DMS 273 (cell line): ENCODE results near the gene SOST.
"Not testable (repeated sequence)": the region's sequence is repeated elsewhere in the genome, so short reads cannot be mapped to it uniquely, and the experiment has no call there.

Experiments
- DNase-seq: peaks from one replicate; lab custom pipeline; 2025; ENCODE audit not compliant: unreplicated experiment; lab: John Stamatoyannopoulos, UW

Gene SOST

GRCh38 chr17:43758497-43759174 is at the start of gene SOST:
SOST (minus strand) TSS chr17:43758791; CDS start chr17:43758741, 50 bp downstream.
- DNase-seq: no peak

GRCh38 chr17:43808076-43808475 is 49.5 kb upstream of the SOST start:
- DNase-seq: no peak

- DNase-seq: no peak
Observed at GRCh38 chr17:43805117-43805516, 46.5 kb upstream of the SOST start.

- DNase-seq: no peak
Observed at GRCh38 chr17:43803758-43804157, 45.2 kb upstream of the SOST start.

GRCh38 chr17:43801844-43802243 is 43.3 kb upstream of the SOST start:
- no peak for DNase-seq

- DNase-seq: no peak
Observed at GRCh38 chr17:43800736-43801135, 42.1 kb upstream of the SOST start.

- no peak for DNase-seq
Observed at GRCh38 chr17:43799047-43799446, 40.5 kb upstream of the SOST start.

- DNase-seq: not testable (repeated sequence)
Observed at GRCh38 chr17:43798024-43798423, 39.4 kb upstream of the SOST start.

GRCh38 chr17:43792668-43793067 is 34.1 kb upstream of the SOST start:
- DNase-seq: not testable (repeated sequence)

GRCh38 chr17:43791589-43791988 is 33.0 kb upstream of the SOST start:
- peak; percentile 94 for DNase-seq

- DNase-seq: no peak
Observed at GRCh38 chr17:43790311-43790940, 31.8 kb upstream of the SOST start.

- no peak for DNase-seq
Observed at GRCh38 chr17:43789482-43789881, 30.9 kb upstream of the SOST start.

- DNase-seq: no peak
Observed at GRCh38 chr17:43788540-43788939, 29.9 kb upstream of the SOST start.

- peak; percentile 23 for DNase-seq
Observed at GRCh38 chr17:43787728-43788127, 29.1 kb upstream of the SOST start.

GRCh38 chr17:43784628-43785101 is 26.1 kb upstream of the SOST start:
- DNase-seq: no peak

- no peak for DNase-seq
Observed at GRCh38 chr17:43784068-43784467, 25.5 kb upstream of the SOST start.

GRCh38 chr17:43782913-43783680 is 24.5 kb upstream of the SOST start:
- no peak for DNase-seq

GRCh38 chr17:43780135-43780534 is 21.5 kb upstream of the SOST start, which contains the start of gene CFAP97D1:
CFAP97D1 (plus strand) TSS chr17:43780435; CDS start chr17:43780463, 28 bp downstream.
- DNase-seq: no peak

- DNase-seq: peak; percentile 86
Observed at GRCh38 chr17:43779145-43780125, 20.8 kb upstream of the SOST start.

- DNase-seq: peak; percentile 92
Observed at GRCh38 chr17:43778337-43779144, 19.9 kb upstream of the SOST start, which contains the start of gene DUSP3. DUSP3 (minus strand) TSS chr17:43778977; CDS start chr17:43778924, 53 bp downstream.
